GM12878 (cell line): Measurements from ENCODE around the gene TM9SF2.

Experiments
- CHD2 ChIP-seq: IDR thresholded peaks from 2 replicates; pipeline ENCODE4 v1.6.1; 2011; ENCODE audit warnings: low read depth, low read length, improper control_type of control experiment, borderline replicate concordance
- CTCF ChIP-seq, 3 experiments: IDR thresholded peaks in 2 of 3; conservative IDR thresholded peaks in 1 of 3; 2 replicates each; pipeline ENCODE4 v1.5.1; 2011; ENCODE audit warnings: low read depth in 3 of 3, low read length in 3 of 3, mild to moderate bottlenecking in 3 of 3, control low read depth in 2 of 3, moderate library complexity in 2 of 3, inconsistent platforms in 1 of 3, mixed read lengths in 1 of 3; ENCODE audit not compliant: control insufficient read depth in 2 of 3, insufficient read depth in 1 of 3; ENCODE audit errors: extremely low read depth in 1 of 3

DNA sequence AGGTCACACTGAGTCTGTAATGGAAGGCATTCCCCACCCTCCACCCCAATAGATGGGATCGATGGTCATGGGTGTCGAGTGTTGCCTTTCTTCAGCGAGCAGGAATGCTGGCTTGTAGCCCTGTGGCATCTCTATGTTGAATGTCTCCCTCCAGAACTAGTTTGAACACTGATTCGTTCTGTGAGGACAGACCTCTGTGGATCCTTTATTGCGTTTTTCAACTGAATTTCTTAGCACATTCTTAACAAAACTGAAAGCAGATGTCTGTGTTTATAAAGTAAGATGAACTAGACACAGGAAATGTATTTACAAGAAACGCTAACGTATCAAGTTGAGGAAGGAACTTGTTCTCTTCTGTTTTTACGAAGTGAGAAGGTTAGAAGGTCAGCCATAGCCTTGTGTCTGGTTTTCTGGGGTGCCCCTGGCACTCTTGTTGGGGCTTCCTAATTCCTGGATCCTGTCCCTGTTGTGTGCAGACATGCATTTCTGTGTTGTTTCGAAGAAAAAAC is 36.8 kb upstream of the TM9SF2 start:
- TF ChIP-seq CHD2 (no peak), CTCF (IDR thresholded peaks at IDR 0.05 in 2 of 3, conservative IDR thresholded peaks at IDR 0.05 in 1 of 3; ENCODE audit: control insufficient read depth in 2 of 3, extremely low read depth in 1 of 3, insufficient read depth in 1 of 3, low read depth in 3 of 3, low read length in 3 of 3) (no peak)
